OCI-LY7 (cell line): Measurements from ENCODE around the gene DGCR8. TPM values are rescaled to one million over a fixed set of nuclear protein-coding genes. Genes with fewer than 3 reads are reported as not detected.

ENCODE experiments used
- BruUV-seq: library from RNA; stranded (reverse); fragments of 400-500 nt; replicated peaks from 2 replicates; lab custom pipeline; 2021; lab: Mats Ljungman, UMichigan
- CTCF ChIA-PET: fragments of 300-600 bp; sonication (Branson Sonifier 250); formaldehyde crosslinking; loops from one replicate; lab custom pipeline; 2022; ENCODE audit warnings: antibody characterized with exemption; ENCODE audit not compliant: unreplicated experiment; lab: Charles Lee
- POLR2A ChIA-PET: fragments of 300-600 bp; sonication (Branson Sonifier 250); formaldehyde crosslinking; loops from one replicate; lab custom pipeline; 2022; ENCODE audit warnings: antibody characterized with exemption; lab: Charles Lee
- DNase-seq: peaks from one replicate; pipeline ENCODE4 v3.0.0-alpha.2; 2015; ENCODE audit warnings: low spot score
- H2AFZ ChIP-seq: fragments of 200-600 bp; sonication (generic), shearing (Covaris generic); 2 replicates; pipeline ENCODE4 v1.6.1; 2014; ENCODE audit warnings: mild to moderate bottlenecking, antibody characterized with exemption, low read length, moderate library complexity
- H3K27ac ChIP-seq: fragments of 200-600 bp; sonication (generic); 2 replicates; pipeline ENCODE4 v1.5.1; 2014; ENCODE audit warnings: mixed run types, low read depth, mild to moderate bottlenecking, moderate library complexity, low read length, inconsistent platforms; ENCODE audit not compliant: poor library complexity, severe bottlenecking
- H3K36me3 ChIP-seq: fragments of 200-600 bp; sonication (generic); 2 replicates; pipeline ENCODE4 v1.6.1; 2014; ENCODE audit warnings: mild to moderate bottlenecking, antibody characterized with exemption, low read length, moderate library complexity, mixed read lengths; ENCODE audit not compliant: insufficient read depth
- H3K4me1 ChIP-seq: fragments of 200-600 bp; sonication (generic); 2 replicates; pipeline ENCODE4 v1.5.1; 2014; ENCODE audit warnings: mild to moderate bottlenecking, low read length; ENCODE audit not compliant: insufficient read depth, poor library complexity, severe bottlenecking
- H3K4me2 ChIP-seq: fragments of 200-600 bp; sonication (generic); 2 replicates; pipeline ENCODE4 v1.6.1; 2014; ENCODE audit warnings: mild to moderate bottlenecking, low read length
- H3K4me3 ChIP-seq: fragments of 200-600 bp; sonication (generic); 2 replicates; pipeline ENCODE4 v1.5.1; 2014; ENCODE audit warnings: mild to moderate bottlenecking, low read depth, low read length; ENCODE audit not compliant: poor library complexity, severe bottlenecking
- H3K79me2 ChIP-seq: fragments of 200-600 bp; sonication (generic); 2 replicates; pipeline ENCODE4 v1.6.1; 2016; ENCODE audit warnings: low read depth, mild to moderate bottlenecking, low read length, moderate library complexity, mixed read lengths; ENCODE audit not compliant: insufficient read depth
- H3K9me2 ChIP-seq: fragments of 200-600 bp; sonication (generic); 2 replicates; pipeline ENCODE4 v1.6.1; 2016; ENCODE audit warnings: mild to moderate bottlenecking, low read length, mixed read lengths; ENCODE audit not compliant: insufficient read depth
- H3K9me3 ChIP-seq: fragments of 200-600 bp; sonication (generic); 2 replicates; pipeline ENCODE4 v1.6.1; 2014; ENCODE audit warnings: mild to moderate bottlenecking, mixed run types, low read length, mixed read lengths
- H4K20me1 ChIP-seq: fragments of 200-600 bp; sonication (generic); 2 replicates; pipeline ENCODE4 v1.6.1; 2014; ENCODE audit warnings: mild to moderate bottlenecking, antibody characterized with exemption, low read length, moderate library complexity, mixed read lengths; ENCODE audit not compliant: insufficient read depth
- CTCF ChIP-seq: fragments of 200-600 bp; sonication (generic); conservative IDR thresholded peaks from 2 replicates; pipeline ENCODE4 v1.5.1; 2014; ENCODE audit warnings: mild to moderate bottlenecking, antibody characterized with exemption, low read length, moderate library complexity, mixed read lengths
- EZH2phosphoT487 ChIP-seq: fragments of 200-600 bp; sonication (generic); IDR thresholded peaks from 2 replicates; pipeline ENCODE4 v1.6.1; 2018; ENCODE audit warnings: low read depth, borderline replicate concordance, mild to moderate bottlenecking, mixed run types, antibody characterized with exemption, low read length, moderate library complexity, mixed read lengths
- intact Hi-C: fragments of 100-400 bp; cut with micrococcal nuclease; formaldehyde crosslinking; loops from one replicate; pipeline ENCODE4 v1.10.0; 2022; ENCODE audit not compliant: unreplicated experiment
- total RNA-seq, 2 experiments: library from RNA; depleted of rRNA in 1 of 2; stranded (reverse); fragments of >200 nt in 1 of 2; shearing (Covaris generic) in 1 of 2; gene quantifications; 2 replicates each; pipeline ENCODE4 v1.2.3, GENCODE V29; 2014 to 2022

DGCR8 gene
- total RNA-seq, 2 experiments from 2014 or later = 49.5 to 68.2 TPM

DNA sequence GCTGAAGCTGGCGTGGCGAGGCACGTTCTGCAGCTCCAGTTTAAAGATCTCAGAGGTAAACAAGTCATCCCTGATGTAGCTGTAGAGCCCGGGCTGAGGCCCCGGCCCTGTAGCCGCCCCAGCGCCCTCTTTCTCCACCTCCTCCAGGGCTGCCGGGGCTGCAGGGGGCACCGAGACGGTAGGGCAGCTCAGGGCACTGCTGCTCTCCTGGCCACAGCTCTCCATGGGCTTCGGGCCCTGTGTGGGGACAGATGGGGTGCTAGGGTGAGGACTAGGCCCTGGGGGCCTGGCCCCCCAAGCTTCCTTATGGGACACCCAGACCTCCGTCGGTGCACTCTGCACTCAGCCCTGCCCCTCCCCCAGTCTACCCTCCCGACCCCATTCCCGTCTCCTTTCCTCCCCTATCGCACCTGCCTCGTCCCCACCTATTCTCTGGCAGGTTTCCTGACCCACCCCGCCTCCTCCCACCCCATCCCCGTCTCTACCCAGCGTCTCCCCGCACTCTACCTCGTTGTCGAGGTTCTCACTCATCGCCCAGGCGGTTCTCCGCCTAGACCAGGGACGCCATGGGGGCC is 36.4 kb downstream of the DGCR8 start:
- no peaks in the 10 kb centered on the region for H3K9me3 ChIP-seq
- H3K79me2 ChIP-seq = peaks cover 59% of the 10 kb centered on the region
- H4K20me1 ChIP-seq = peaks cover 9% of the 10 kb centered on the region; the same call in 1 of the 2 replicates
- DNase-seq = no peak
- H3K4me3 ChIP-seq = peak overlapping the region; percentile 98
- peak overlapping the region; percentile 63 for H3K27ac ChIP-seq
- ChIA-PET CTCF (interaction anchor here (0.6 kb wide), 1 partner anchor 12 kb away, joined by 3 read pairs; no protein-coding TSS in a partner anchor), POLR2A (interaction anchor here (1.0 kb wide), 1 partner anchor 25 kb away, joined by 3 read pairs; no protein-coding TSS in a partner anchor)
- H3K4me2 ChIP-seq = peak overlapping the region; percentile 74
- peak overlapping the region; percentile 9; the same call in 1 of the 2 replicates for H2AFZ ChIP-seq
- H3K36me3 ChIP-seq = peaks cover 84% of the 10 kb centered on the region
- H3K9me2 ChIP-seq = no peaks in the 10 kb centered on the region
- H3K4me1 ChIP-seq = peaks cover 38% of the 10 kb centered on the region
- BruUV-seq = TSS peak; percentile 73
- TF ChIP-seq EZH2phosphoT487 (no peak), CTCF (no peak)
- intact Hi-C loops = no loop called here

- H3K9me3 ChIP-seq = no peaks in the 10 kb centered on the region
- BruUV-seq = no TSS peak
- DNase-seq = peak; percentile 99
- H3K79me2 ChIP-seq = peaks cover 65% of the 10 kb centered on the region
- H3K9me2 ChIP-seq = no peaks in the 10 kb centered on the region
- H3K4me3 ChIP-seq = peak within 1 kb of the TSS; percentile 98
- TF ChIP-seq EZH2phosphoT487 (no peak), CTCF (peak; percentile 54)
- H3K4me2 ChIP-seq = peak within 1 kb of the TSS; percentile 75
- intact Hi-C loops = loop anchor here (1.0 kb wide), 2 partner anchors 37 to 88 kb away; partner anchors contain the start of gene DGCR8
- H2AFZ ChIP-seq = peak within 1 kb of the TSS; percentile 9; the same call in 1 of the 2 replicates
- ChIA-PET CTCF (interaction anchor here (0.6 kb wide), 1 partner anchor 11 kb away, joined by 3 read pairs; no protein-coding TSS in a partner anchor), POLR2A (interaction anchor here (1.0 kb wide), 1 partner anchor 26 kb away, joined by 3 read pairs; no protein-coding TSS in a partner anchor)
- H3K4me1 ChIP-seq = peaks cover 31% of the 10 kb centered on the region
- peak within 1 kb of the TSS; percentile 74 for H3K27ac ChIP-seq
- H3K36me3 ChIP-seq = peaks cover 85% of the 10 kb centered on the region
- H4K20me1 ChIP-seq = peaks cover 13% of the 10 kb centered on the region; the same call in 1 of the 2 replicates
These were observed 37.1 kb downstream of the DGCR8 start, which contains the start of gene TRMT2A for GRCh38 chr22:20116951-20117632. Gene TRMT2A (minus strand): TSS chr22:20117226. CDS start chr22:20116906, 320 bp downstream.
